ENCODE measurements around the gene KIF3B.
"Not testable (repeated sequence)": the region's sequence is repeated elsewhere in the genome, so short reads cannot be mapped to it uniquely, and the experiment has no call there.

Gene KIF3B

GRCh38 chr20:32363492-32363891 is 86.0 kb downstream of the KIF3B start:
- H3K36me3 ChIP-seq (ENCODE audit: insufficient read depth, low read depth, low read length): no peaks in the 10 kb centered on the region
- H3K4me1 ChIP-seq (ENCODE audit: insufficient read depth, low read length): no peaks in the 10 kb centered on the region
- no peak overlapping the region for H3K27ac ChIP-seq (ENCODE audit: low read length)
- H3K9me3 ChIP-seq (ENCODE audit: insufficient read depth, low read depth, low read length): no peaks in the 10 kb centered on the region
- H3K27me3 ChIP-seq (ENCODE audit: insufficient read depth, low read length): peaks cover 60% of the 10 kb centered on the region
- H3K9ac ChIP-seq (ENCODE audit: low read depth, low read length): no peak overlapping the region
- H3K4me3 ChIP-seq (ENCODE audit: low read length): no peak overlapping the region

- Histone ChIP-seq H3K36me3 (ENCODE audit: insufficient read depth, low read depth, low read length) (peaks cover 6% of the 10 kb centered on the region; the same call in 1 of the 2 replicates), H3K27me3 (ENCODE audit: insufficient read depth, low read length) (peaks cover 55% of the 10 kb centered on the region), H3K4me1 (ENCODE audit: insufficient read depth, low read length) (peaks cover 4% of the 10 kb centered on the region; the same call in 1 of the 2 replicates)
Observed at GRCh38 chr20:32364554-32365208, 87.2 kb downstream of the KIF3B start.

GRCh38 chr20:32365564-32365963 is 88.1 kb downstream of the KIF3B start:
- no peak overlapping the region for H3K9ac ChIP-seq (ENCODE audit: low read depth, low read length)
- no peaks in the 10 kb centered on the region for H3K9me3 ChIP-seq (ENCODE audit: insufficient read depth, low read depth, low read length)
- H3K4me3 ChIP-seq (ENCODE audit: low read length): no peak overlapping the region
- H3K36me3 ChIP-seq (ENCODE audit: insufficient read depth, low read depth, low read length): peaks cover 14% of the 10 kb centered on the region; the same call in 1 of the 2 replicates
- H3K27ac ChIP-seq (ENCODE audit: low read length): no peak overlapping the region
- H3K27me3 ChIP-seq (ENCODE audit: insufficient read depth, low read length): peaks cover 46% of the 10 kb centered on the region
- peaks cover 4% of the 10 kb centered on the region; the same call in 1 of the 2 replicates for H3K4me1 ChIP-seq (ENCODE audit: insufficient read depth, low read length)

More at GRCh38 chr20:32364554-32365208, 87.2 kb downstream of the KIF3B start:
- Histone ChIP-seq H3K9ac (ENCODE audit: low read depth, low read length) (no peak overlapping the region), H3K4me3 (ENCODE audit: low read length) (no peak overlapping the region), H3K27ac (ENCODE audit: low read length) (no peak overlapping the region), H3K9me3 (ENCODE audit: insufficient read depth, low read depth, low read length) (no peaks in the 10 kb centered on the region)

GRCh38 chr20:32366380-32366779 is 88.9 kb downstream of the KIF3B start:
- peaks cover 4% of the 10 kb centered on the region; the same call in 1 of the 2 replicates for H3K4me1 ChIP-seq (ENCODE audit: insufficient read depth, low read length)

GRCh38 chr20:32368323-32368722 is 90.9 kb downstream of the KIF3B start:
- Histone ChIP-seq H3K4me3 (ENCODE audit: low read length) (no peak overlapping the region), H3K36me3 (ENCODE audit: insufficient read depth, low read depth, low read length) (peaks cover 18% of the 10 kb centered on the region), H3K4me1 (ENCODE audit: insufficient read depth, low read length) (peaks cover 4% of the 10 kb centered on the region; the same call in 1 of the 2 replicates), H3K27ac (ENCODE audit: low read length) (no peak overlapping the region), H3K9ac (ENCODE audit: low read depth, low read length) (no peak overlapping the region), H3K27me3 (ENCODE audit: insufficient read depth, low read length) (peaks cover 19% of the 10 kb centered on the region), H3K9me3 (ENCODE audit: insufficient read depth, low read depth, low read length) (no peaks in the 10 kb centered on the region)

More at GRCh38 chr20:32366380-32366779, 88.9 kb downstream of the KIF3B start:
- Histone ChIP-seq H3K9ac (ENCODE audit: low read depth, low read length) (no peak overlapping the region), H3K27me3 (ENCODE audit: insufficient read depth, low read length) (peaks cover 38% of the 10 kb centered on the region), H3K27ac (ENCODE audit: low read length) (no peak overlapping the region), H3K4me3 (ENCODE audit: low read length) (no peak overlapping the region), H3K36me3 (ENCODE audit: insufficient read depth, low read depth, low read length) (peaks cover 18% of the 10 kb centered on the region), H3K9me3 (ENCODE audit: insufficient read depth, low read depth, low read length) (no peaks in the 10 kb centered on the region)

- Histone ChIP-seq H3K4me3 (ENCODE audit: low read length) (no peak overlapping the region), H3K9me3 (ENCODE audit: insufficient read depth, low read depth, low read length) (no peaks in the 10 kb centered on the region), H3K36me3 (ENCODE audit: insufficient read depth, low read depth, low read length) (peaks cover 18% of the 10 kb centered on the region), H3K27me3 (ENCODE audit: insufficient read depth, low read length) (peaks cover 13% of the 10 kb centered on the region; the same call in 1 of the 2 replicates), H3K9ac (ENCODE audit: low read depth, low read length) (no peak overlapping the region), H3K4me1 (ENCODE audit: insufficient read depth, low read length) (peaks cover 4% of the 10 kb centered on the region; the same call in 1 of the 2 replicates), H3K27ac (ENCODE audit: low read length) (no peak overlapping the region)
Observed at GRCh38 chr20:32368925-32369324, 91.5 kb downstream of the KIF3B start.

GRCh38 chr20:32370897-32371296 is 93.4 kb downstream of the KIF3B start:
- H3K27me3 ChIP-seq (ENCODE audit: insufficient read depth, low read length): no peaks in the 10 kb centered on the region; the same call in 1 of the 2 replicates
- H3K4me1 ChIP-seq (ENCODE audit: insufficient read depth, low read length): peaks cover 4% of the 10 kb centered on the region; the same call in 1 of the 2 replicates
- H3K4me3 ChIP-seq (ENCODE audit: low read length): no peak overlapping the region
- no peak overlapping the region for H3K27ac ChIP-seq (ENCODE audit: low read length)
- H3K36me3 ChIP-seq (ENCODE audit: insufficient read depth, low read depth, low read length): peaks cover 18% of the 10 kb centered on the region
- no peaks in the 10 kb centered on the region for H3K9me3 ChIP-seq (ENCODE audit: insufficient read depth, low read depth, low read length)
- no peak overlapping the region for H3K9ac ChIP-seq (ENCODE audit: low read depth, low read length)

- Histone ChIP-seq H3K4me1 (ENCODE audit: insufficient read depth, low read length) (no peaks in the 10 kb centered on the region), H3K27ac (ENCODE audit: low read length) (no peak overlapping the region), H3K36me3 (ENCODE audit: insufficient read depth, low read depth, low read length) (no peaks in the 10 kb centered on the region)
Observed at GRCh38 chr20:32378461-32378860, 101.0 kb downstream of the KIF3B start.

GRCh38 chr20:32380037-32380436 is 102.6 kb downstream of the KIF3B start:
- H3K4me3 ChIP-seq (ENCODE audit: low read length); H3K27me3 ChIP-seq (ENCODE audit: insufficient read depth, low read length); H3K27ac ChIP-seq (ENCODE audit: low read length); H3K9ac ChIP-seq (ENCODE audit: low read depth, low read length); H3K9me3 ChIP-seq (ENCODE audit: insufficient read depth, low read depth, low read length); H3K36me3 ChIP-seq (ENCODE audit: insufficient read depth, low read depth, low read length); H3K4me1 ChIP-seq (ENCODE audit: insufficient read depth, low read length): not testable (repeated sequence)

More at GRCh38 chr20:32378461-32378860, 101.0 kb downstream of the KIF3B start:
- Histone ChIP-seq H3K27me3 (ENCODE audit: insufficient read depth, low read length) (no peaks in the 10 kb centered on the region), H3K4me3 (ENCODE audit: low read length) (no peak overlapping the region), H3K9me3 (ENCODE audit: insufficient read depth, low read depth, low read length) (no peaks in the 10 kb centered on the region), H3K9ac (ENCODE audit: low read depth, low read length) (no peak overlapping the region)

- no peak overlapping the region for H3K9ac ChIP-seq (ENCODE audit: low read depth, low read length)
- H3K36me3 ChIP-seq (ENCODE audit: insufficient read depth, low read depth, low read length): no peaks in the 10 kb centered on the region
- H3K4me1 ChIP-seq (ENCODE audit: insufficient read depth, low read length): no peaks in the 10 kb centered on the region
Observed at GRCh38 chr20:32380745-32381144, 103.3 kb downstream of the KIF3B start.

GRCh38 chr20:32382102-32382950 is 104.9 kb downstream of the KIF3B start:
- Histone ChIP-seq H3K27ac (ENCODE audit: low read length) (no peak overlapping the region), H3K4me3 (ENCODE audit: low read length) (no peak overlapping the region), H3K9me3 (ENCODE audit: insufficient read depth, low read depth, low read length) (no peaks in the 10 kb centered on the region), H3K27me3 (ENCODE audit: insufficient read depth, low read length) (no peaks in the 10 kb centered on the region), H3K9ac (ENCODE audit: low read depth, low read length) (no peak overlapping the region), H3K36me3 (ENCODE audit: insufficient read depth, low read depth, low read length) (no peaks in the 10 kb centered on the region), H3K4me1 (ENCODE audit: insufficient read depth, low read length) (no peaks in the 10 kb centered on the region)

More at GRCh38 chr20:32380745-32381144, 103.3 kb downstream of the KIF3B start:
- Histone ChIP-seq H3K4me3 (ENCODE audit: low read length) (no peak overlapping the region), H3K9me3 (ENCODE audit: insufficient read depth, low read depth, low read length) (no peaks in the 10 kb centered on the region), H3K27ac (ENCODE audit: low read length) (no peak overlapping the region), H3K27me3 (ENCODE audit: insufficient read depth, low read length) (no peaks in the 10 kb centered on the region)

Measured in iPS-20b (cell line).